Activated T-cell treated with anti-CD3 and anti-CD28 coated beads, Interleukin-2, amount 50 U/mL, for 48 hours (primary cell): ENCODE data around the gene SLCO1B3.
"Not testable (repeated sequence)": the region's sequence is repeated elsewhere in the genome, so short reads cannot be mapped to it uniquely, and the experiment has no call there.

Experiments
- DNase-seq, 2 experiments: peaks; one replicate each; pipeline ENCODE4 v3.0.0-alpha.2; 2020

Gene SLCO1B3, protein sequence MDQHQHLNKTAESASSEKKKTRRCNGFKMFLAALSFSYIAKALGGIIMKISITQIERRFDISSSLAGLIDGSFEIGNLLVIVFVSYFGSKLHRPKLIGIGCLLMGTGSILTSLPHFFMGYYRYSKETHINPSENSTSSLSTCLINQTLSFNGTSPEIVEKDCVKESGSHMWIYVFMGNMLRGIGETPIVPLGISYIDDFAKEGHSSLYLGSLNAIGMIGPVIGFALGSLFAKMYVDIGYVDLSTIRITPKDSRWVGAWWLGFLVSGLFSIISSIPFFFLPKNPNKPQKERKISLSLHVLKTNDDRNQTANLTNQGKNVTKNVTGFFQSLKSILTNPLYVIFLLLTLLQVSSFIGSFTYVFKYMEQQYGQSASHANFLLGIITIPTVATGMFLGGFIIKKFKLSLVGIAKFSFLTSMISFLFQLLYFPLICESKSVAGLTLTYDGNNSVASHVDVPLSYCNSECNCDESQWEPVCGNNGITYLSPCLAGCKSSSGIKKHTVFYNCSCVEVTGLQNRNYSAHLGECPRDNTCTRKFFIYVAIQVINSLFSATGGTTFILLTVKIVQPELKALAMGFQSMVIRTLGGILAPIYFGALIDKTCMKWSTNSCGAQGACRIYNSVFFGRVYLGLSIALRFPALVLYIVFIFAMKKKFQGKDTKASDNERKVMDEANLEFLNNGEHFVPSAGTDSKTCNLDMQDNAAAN

DNA sequence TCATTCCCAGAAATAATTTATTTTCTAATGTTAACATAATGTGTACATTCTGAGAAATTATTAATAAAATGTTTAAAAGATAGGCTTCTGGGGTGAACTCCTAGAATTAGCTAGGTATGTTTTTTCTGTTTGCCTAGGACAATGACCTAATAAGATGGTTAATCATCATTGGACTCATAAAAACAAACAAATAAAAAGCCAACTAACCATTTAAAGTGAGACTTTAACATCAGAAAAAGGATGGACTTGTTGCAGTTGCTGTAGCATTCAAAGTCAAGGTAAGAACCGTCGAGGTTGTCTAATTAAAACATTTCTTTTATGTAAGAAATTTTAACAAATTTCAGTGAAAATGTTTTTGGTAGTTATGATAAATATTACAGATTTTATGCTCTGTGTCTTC is at the start of gene SLCO1B3:
SLCO1B3 (plus strand) TSS at position 219 of the 400 bp plus-strand sequence. CDS start 5,034 bp downstream, outside the sequence.
- DNase-seq, result no peak

DNA sequence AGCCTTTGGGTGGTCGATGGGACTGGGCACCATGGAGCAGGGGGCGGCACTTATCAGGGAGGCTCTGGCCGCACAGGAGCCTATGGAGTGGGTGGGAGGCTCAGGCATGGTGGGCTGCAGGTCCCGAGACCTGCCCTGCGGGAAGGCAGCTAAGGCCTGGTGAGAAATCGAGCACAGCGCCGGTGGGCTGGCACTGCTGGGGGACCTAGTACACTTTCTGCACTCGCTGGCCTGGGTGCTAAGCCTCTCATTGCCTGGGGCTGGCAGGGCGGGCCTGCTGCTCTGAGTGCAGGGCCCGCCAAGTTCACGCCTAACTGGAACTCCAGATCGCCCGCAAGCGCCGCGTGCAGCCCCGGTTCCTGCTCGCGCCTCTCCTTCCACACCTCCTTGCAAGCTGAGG is 33.1 kb upstream of the SLCO1B3 start:
- no peak for DNase-seq

DNA sequence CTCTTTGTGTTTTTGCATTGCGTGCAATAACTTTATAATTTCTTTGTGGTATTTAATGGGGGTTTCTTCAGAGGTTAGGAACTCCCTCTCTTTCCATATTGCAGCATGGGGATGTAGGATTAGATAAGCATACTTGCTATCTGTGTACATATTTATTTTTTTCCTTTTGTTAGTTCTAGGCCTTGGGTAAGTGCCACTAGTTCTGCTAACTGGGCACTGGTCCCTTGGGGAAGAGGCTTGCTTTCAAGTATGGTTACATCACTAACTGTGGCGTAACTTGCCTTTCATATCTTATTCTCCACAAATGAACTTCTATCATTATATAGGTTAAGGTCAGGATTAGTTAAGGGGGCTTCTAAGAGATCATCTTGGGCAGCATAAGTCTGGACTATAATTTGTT is 31.5 kb upstream of the SLCO1B3 start:
- DNase-seq, result no peak

DNA sequence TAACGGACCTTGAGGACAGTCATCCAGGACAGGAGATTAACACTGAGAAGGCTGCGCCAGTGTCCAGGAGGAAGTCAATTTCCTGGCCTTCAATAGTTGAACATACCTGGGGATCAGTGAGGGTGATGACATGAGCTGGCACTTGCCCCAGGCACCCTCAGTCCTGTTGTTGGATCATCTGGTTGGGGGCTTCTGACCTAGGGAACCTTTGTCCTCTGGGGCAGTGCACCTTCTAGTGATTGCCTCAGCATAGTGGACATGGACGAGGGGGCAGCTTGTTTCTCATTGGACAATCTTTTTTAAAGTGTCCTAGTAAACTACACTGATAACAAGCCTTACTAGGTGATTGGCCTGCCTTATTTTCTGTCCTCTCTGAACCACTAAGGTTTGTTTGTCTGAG is 30.5 kb upstream of the SLCO1B3 start:
- DNase-seq, result not testable (repeated sequence)

DNA sequence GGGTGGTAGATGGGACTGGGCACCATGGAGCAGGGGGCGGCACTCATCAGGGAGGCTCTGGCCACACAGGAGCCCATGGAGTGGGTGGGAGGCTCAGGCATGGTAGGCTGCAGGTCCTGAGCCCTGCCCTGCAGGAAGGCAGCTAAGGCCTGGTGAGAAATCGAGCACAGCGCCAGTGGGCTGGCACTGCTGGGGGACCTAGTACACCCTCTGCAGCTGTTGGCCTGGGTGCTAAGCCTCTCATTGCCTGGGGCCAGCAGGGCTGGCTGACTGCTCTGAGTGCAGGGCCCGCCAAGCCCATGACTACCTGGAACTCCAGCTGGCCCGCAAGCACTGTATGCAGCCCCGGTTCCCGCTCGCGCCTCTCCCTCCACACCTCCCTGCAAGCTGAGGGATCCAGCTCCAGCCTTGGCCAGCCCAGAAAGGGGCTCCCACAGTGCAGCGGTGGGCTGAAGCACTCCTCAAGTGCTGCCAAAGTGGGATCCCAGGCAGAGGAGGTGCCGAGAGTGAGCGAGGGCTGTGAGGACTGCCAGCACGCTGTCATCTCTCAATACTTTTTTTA is 26.6 kb upstream of the SLCO1B3 start:
- not testable (repeated sequence) for DNase-seq

DNA sequence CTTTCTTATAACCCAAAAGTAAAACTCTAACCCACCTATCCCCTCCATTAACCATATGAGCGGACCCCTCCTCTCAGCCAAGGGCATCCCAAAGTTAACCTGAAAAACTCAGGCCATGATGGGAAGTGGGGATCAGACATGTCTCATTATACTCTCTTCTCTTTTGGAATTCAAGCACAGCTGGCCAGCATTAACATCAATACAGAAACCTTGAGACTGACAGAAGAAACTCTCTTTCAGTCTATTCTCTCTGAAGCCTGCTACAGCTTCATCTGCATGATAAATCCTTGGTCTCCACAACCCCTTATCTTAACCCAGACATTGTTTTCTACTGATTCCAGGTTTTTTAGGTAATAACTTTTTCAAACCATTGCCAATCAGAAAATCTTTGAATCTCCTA is 17.5 kb upstream of the SLCO1B3 start:
- no peak for DNase-seq

DNA sequence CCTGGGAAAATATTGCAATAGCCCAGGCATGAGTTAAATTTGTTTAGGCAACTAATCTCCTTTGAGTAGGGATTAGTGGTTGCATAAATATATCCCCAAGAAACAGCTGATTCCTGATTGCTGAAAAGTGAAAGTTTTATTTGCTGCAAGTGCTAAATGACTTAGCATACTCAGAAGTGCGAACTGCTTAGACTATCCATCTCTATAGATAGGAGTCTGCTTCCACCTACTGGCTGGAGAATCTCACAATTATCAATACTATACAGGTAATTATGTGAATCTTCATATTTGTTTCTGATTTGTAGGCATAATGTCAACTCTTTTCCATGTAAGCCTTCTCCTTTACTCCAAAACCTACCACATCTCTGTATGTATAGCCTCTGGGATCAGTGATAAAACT is 12.0 kb upstream of the SLCO1B3 start:
- DNase-seq, result no peak

DNA sequence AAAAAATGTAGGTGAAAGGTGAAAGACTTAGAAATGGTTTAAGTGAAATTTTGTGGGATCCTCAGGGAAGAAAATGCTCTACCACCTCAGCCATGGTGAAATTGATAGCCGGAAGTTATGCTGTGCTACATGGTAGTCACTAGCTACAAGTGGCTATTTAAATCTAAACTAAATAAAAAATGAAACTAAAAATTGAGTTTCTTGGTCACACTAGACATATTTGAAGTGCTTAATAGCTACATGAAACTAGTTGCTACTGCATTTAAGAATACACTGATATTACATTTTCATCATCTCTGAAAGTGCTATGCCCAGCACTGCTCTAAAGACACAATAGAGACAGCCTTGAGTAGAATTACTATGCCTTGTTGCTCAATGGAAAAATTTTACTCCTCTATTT is 10.3 kb upstream of the SLCO1B3 start:
- DNase-seq, result no peak

DNA sequence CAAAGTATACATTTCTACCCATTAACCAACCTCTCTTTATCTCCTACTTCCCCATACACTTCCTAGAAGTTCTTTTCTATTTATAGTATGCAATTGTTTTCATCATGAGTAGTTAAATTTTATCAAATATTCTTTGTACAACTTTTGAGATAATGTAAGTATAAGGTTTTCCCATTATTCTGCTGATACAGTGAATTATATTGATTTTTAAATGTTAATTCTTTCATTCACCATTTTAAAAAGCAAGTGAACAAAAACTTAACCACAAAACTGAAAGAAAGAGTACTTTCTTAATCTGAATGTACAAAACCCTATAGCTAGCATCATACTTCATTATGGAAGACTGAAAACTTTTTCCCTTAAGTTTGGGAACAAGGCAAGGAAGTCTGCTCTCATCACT is 9.5 kb upstream of the SLCO1B3 start:
- DNase-seq, result no peak

DNA sequence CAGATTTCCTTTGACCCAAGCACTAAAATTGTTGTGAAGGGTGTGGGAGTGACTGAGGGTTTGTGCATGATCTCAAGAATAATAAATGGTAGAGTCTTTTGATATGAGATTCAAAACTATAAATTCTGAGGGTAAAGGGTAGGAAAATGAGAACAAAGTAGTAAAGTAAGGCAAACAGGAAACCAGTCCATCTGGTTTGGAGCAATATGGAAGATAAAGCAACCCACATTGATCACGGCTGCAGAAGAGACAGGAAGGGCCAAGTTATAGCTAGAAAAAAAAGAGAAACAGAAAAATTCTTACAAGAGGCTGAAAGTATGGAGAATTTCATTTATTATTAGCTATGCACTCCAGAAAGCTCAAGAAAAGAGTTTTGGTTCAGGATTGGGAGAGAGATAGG is 4.6 kb upstream of the SLCO1B3 start:
- DNase-seq, result no peak

DNA sequence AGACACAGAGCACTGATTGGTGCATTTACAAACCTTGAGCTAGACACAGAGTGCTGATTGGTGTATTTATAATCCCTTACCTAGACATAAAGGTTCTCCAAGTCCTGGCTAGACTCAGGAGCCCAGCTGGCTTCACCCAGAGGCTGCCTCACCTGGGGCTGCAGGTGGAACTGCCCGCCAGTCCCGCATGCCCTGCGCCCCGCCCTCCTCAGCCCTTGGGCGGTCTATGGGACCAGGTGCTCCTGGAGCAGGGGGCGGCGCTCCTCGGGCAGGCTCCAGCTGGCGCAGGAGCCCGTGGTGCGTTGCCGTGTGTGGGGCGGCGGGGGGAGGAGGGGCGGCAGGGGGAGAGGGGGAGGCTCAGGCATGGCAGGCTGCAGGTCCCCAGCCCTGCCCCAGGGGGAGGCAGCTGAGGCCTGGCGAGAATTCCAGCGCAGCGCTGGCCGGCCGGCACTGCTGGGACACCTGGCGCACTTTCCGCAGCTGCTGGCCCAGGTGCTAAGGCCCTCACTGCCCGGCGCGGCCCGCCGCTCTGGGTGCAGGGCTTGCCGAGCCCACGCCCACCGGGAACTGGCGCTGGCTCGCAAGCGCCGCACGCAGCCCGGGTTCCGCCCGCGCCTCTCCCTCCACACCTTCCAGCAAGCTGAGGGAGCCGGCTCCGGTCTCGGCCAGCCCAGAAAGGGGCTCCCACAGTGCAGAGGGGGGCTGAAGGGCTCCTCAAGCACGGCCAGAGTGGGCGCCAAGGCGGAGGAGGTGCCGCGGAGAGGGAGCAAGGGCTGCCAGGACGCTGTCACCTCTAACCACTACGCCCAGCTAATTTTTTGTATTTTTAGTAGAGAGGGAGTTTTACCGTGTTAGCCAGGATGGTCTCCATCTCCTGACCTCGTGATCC is 3.1 kb upstream of the SLCO1B3 start:
- DNase-seq, result no peak

DNA sequence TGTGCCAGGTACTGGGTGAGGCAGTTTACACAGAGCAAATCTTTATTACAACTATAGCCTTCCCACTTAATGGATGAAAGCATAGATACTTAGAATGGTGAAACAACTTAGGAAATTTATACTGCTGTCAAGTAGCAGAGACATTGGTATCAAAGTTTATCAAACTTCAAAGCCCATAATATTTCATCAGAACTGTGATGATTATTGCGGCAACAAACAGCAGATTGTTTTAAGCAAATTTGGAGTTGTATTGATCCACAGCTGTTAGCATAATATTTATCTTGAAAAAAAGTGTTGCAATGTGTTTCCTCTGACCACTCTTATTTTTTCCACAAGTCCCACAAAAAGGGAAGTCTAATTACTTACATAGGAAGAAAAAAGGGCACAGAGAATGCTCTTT is 2.0 kb upstream of the SLCO1B3 start:
- DNase-seq, result no peak

DNA sequence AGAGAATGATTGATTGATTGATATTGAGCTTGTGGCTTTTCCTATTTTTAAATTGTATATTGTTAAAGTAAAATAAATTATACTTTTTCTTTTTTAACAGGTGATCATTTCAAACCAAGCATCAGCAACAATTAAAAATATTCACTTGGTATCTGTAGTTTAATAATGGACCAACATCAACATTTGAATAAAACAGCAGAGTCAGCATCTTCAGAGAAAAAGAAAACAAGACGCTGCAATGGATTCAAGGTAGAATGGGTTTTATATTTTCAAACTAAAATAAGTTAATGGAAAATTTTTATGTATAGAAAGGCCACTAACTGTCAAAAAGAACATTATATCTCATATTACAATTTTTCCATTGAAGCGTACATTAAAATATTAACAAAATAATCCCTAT is 5.1 kb downstream of the SLCO1B3 start:
- no peak for DNase-seq

DNA sequence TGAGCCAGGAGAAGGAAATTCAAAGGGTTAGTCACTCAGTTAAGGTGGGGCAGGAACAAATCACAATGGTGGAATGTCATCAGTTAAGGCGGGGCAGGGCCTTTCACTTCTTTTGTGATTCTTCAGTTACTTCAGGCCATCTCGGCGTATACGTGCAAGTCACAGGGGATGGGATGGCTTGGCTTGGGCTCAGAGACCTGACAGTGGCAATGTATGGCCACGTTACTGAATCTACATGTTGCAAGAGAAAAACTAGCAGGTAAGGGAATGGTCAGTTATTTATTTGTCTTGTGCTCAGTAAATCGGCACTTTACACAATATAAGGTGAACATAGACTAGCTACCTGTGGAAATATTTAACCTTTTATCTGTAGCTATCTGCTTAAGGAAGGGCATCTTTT is 11.9 kb downstream of the SLCO1B3 start:
- DNase-seq, result no peak

DNA sequence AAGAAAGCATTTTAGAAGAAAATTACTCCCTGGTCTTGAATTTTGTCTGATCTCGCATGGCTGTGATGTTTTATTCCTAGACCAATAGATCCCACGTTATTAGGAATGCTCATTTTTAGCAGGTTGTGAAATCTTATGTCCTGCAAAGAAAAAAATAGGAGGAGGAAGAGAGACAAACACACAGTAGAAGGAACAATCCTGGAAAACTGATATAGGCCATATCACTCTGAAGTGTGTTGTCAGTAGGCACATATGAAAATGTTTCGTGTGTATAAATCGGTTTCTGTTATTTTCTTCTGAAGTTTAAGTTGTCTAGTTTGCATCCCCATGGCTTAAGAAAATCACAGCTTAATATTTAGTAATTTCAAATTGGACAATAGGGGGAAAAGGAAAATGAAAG is 12.4 kb downstream of the SLCO1B3 start:
- DNase-seq, result no peak

DNA sequence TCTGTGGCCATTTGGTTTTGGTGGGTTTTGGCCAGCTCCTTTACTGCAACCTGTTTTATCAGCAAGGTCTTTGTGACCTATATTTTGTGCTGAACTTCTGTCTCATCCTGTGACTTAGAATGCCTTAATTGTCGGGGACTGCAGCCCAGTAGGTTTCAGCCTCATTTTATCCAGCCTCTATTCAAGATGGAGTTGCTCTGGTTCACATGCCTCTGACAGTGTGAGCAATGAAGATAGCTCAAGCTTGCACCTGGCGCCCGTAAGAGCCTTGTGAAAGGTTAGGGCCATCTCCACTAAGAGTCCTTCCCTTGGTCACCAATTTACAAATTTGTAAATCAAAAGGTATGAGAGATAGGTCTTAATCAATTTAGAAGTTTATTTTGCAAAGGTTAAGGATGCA is 19.4 kb downstream of the SLCO1B3 start:
- DNase-seq, result no peak

DNA sequence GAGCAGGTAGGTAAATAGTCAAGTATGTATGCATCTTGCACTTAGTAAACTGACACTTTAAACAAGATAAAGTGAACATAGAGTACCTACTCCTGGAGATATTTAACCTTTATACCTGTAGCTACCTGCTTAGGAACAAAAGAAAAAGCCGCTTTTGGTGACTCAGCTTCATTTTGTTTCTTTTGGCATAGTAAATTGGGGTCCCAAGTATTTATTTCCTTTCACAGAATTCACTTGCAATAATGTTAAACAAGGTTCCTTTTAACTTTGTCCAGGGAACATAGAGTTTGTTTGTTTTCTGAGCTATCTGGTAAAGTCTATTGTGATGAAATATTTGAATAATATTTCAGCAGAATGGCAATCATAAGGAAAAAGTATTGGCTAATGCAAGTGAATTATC is 20.0 kb downstream of the SLCO1B3 start:
- no peak for DNase-seq

DNA sequence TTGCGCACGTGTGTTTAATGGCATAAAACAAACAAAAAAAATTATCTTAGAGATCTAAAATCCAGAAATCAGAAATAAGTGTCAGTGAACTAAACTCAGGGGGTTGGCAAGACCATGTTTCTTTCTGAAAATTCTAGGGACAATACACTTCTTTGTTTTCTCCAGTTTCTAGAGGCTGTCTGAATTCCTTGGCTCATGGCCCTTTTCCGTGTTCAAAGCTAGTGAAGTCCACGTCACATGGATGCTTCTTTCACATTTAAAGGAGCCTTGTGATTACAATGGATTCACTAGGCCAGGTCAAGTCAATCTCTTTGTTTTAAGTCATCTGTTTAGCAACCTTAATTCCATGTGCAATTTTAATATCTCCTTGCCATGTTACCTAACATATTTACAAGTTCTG is 22.4 kb downstream of the SLCO1B3 start:
- DNase-seq, result no peak

DNA sequence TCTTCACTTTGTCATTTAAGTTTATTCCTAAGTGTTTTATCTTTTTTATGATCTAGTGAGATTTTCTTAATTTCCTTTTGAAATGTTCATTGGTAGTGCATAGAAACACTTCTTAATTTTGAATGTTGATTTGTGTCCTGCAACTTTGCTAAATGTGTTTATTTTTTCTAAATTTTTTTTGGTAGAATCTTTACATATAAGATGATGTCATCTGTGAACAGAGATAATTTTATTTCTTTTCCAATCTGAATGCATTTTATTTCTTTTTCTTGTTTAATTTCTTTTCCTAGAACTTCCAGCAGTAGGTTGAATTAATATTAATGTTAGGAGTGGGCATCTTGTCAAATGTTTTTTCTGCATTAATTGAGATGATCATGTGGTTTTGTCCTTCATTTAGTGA is 42.1 kb downstream of the SLCO1B3 start:
- DNase-seq, result no peak

DNA sequence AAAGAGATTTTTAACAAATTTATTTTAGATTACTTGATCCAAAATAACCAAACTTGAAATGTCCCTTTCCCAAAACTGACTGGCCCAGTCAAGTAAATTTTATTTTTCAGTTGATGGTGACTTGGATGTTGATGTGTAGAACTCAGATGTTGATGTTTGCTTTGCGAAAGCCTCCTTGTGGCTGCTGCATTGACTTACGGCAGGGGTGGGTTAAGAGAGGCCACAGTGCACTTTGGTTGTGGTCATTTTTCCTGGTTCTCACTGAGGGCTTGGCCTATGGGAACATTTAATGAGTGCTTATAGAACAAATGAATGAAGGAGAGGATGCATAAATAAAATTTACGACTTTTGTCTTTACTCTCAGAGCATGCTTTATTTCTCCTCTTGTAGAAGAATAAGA is 52.6 kb downstream of the SLCO1B3 start:
- no peak for DNase-seq

DNA sequence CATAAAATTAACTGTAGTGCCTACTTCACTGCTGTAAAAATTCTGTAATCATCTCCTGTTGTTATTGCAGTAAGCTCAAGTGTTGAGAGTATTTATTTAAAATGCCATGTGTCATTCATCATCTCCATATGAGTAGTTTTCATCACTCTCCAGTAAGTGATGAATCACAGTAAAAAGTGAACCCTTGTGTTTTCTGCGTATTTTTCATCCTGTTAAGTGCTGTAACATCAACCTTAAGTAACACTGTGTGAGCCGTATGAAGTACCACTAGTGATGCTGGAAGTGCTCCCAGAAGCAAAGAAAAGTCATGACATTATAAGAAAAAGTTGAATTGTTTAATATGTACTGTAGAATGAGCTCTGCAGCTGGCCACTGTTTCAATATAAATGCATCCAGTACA is 55.4 kb downstream of the SLCO1B3 start:
- no peak for DNase-seq

DNA sequence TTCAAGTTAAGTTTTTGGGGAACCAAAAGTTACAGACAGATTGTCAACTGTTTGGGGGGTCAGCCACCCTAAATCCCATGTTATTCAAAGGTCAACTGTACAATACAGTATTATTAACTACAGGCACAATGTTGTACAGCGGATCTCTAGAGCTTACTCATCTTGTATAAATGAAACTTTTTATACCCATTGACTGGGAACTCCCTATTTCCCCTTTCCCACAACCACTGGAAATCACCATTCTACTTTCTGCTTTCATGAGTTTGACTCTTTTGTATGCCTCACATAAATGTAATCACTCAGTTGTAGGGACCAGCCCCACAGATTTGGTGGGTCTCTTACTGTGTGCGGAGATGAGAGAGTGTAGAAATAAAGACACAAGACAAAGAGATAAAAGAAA is 57.8 kb downstream of the SLCO1B3 start:
- DNase-seq, result no peak

DNA sequence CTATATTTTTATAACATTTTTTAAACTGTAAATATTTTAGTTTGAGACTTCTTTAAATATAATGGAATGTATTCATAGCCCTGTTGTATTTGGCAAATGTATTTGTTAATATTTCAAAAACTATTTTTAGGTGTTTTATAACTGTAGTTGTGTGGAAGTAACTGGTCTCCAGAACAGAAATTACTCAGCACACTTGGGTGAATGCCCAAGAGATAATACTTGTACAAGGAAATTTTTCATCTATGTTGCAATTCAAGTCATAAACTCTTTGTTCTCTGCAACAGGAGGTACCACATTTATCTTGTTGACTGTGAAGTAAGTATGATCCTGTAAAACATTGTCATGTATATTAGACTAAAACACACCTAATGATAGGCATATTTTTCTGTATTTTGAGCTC is 72.8 kb downstream of the SLCO1B3 start:
- DNase-seq, result no peak
